CD4-positive, alpha-beta memory T cell (primary cell): Measurements from ENCODE around the gene KRT76. TPM values are rescaled to one million over a fixed set of nuclear protein-coding genes. Genes with fewer than 3 reads are reported as not detected.
A peak's percentile ranks its signal among the peaks of the same experiment; 100 is the strongest.

Experiments used
- CTCF ChIA-PET: fragments of 350-600 bp; sonication (Branson Sonifier 250); formaldehyde crosslinking; loops from one replicate; lab custom pipeline; 2021; ENCODE audit warnings: inconsistent platforms; ENCODE audit not compliant: partially characterized antibody; lab: Charles Lee
- POLR2A ChIA-PET: fragments of 350-600 bp; sonication (Branson Sonifier 250); formaldehyde crosslinking; loops from one replicate; lab custom pipeline; 2021; ENCODE audit not compliant: partially characterized antibody; lab: Charles Lee
- DNase-seq, 5 donors: peaks; one replicate each; pipeline versions ENCODE4 v3.0.0 to v3.0.0-alpha.2; 2020 to 2022; ENCODE audit warnings: mixed read lengths in 1 of 5
- H3K27ac ChIP-seq: one replicate; pipeline ENCODE4 v1.7.0; 2013; ENCODE audit warnings: low read depth, low read length
- H3K27me3 ChIP-seq: 2 replicates; pipeline ENCODE4 v1.7.0; 2013; ENCODE audit warnings: mild to moderate bottlenecking, low read length, moderate library complexity; ENCODE audit not compliant: insufficient read depth
- H3K36me3 ChIP-seq: 2 replicates; pipeline ENCODE4 v1.7.0; 2013; ENCODE audit warnings: mild to moderate bottlenecking, low read length, moderate library complexity; ENCODE audit not compliant: insufficient read depth
- H3K4me1 ChIP-seq: 2 replicates; pipeline ENCODE4 v1.7.0; 2013; ENCODE audit warnings: mild to moderate bottlenecking, low read length, moderate library complexity; ENCODE audit not compliant: insufficient read depth
- H3K4me3 ChIP-seq, 2 donors: one replicate each; pipeline ENCODE4 v1.7.0; 2013; ENCODE audit warnings: low read length in 2 of 2, mild to moderate bottlenecking in 1 of 2
- H3K9me3 ChIP-seq, 2 donors: one replicate each; pipeline ENCODE4 v1.7.0; 2013; ENCODE audit warnings: low read length in 2 of 2, control low read depth in 1 of 2; ENCODE audit not compliant: control insufficient read depth in 1 of 2
- H3K27ac Mint-ChIP-seq, 7 donors: one replicate each; pipeline ENCODE4 v1.8.0; 2020 to 2021; ENCODE audit warnings: mixed read lengths in 7 of 7, mild to moderate bottlenecking in 6 of 7, inconsistent platforms in 3 of 7, moderate library complexity in 3 of 7
- H3K27me3 Mint-ChIP-seq, 2 donors: one replicate each; pipeline ENCODE4 v1.8.0; 2020 to 2021; ENCODE audit warnings: mixed read lengths in 2 of 2
- H3K36me3 Mint-ChIP-seq, 2 donors: one replicate each; pipeline ENCODE4 v1.8.0; 2020 to 2021; ENCODE audit warnings: mixed read lengths in 2 of 2, inconsistent platforms in 1 of 2, mild to moderate bottlenecking in 1 of 2
- H3K4me1 Mint-ChIP-seq, 4 donors: one replicate each; pipeline ENCODE4 v1.8.0; 2020 to 2021; ENCODE audit warnings: mixed read lengths in 4 of 4, mild to moderate bottlenecking in 1 of 4
- H3K4me3 Mint-ChIP-seq, 8 donors: one replicate each; pipeline ENCODE4 v1.8.0; 2020 to 2021; ENCODE audit warnings: mixed read lengths in 8 of 8, mild to moderate bottlenecking in 7 of 8, moderate library complexity in 6 of 8, inconsistent platforms in 3 of 8
- H3K9me3 Mint-ChIP-seq, 8 donors: one replicate each; pipeline ENCODE4 v1.8.0; 2020 to 2021; ENCODE audit warnings: mixed read lengths in 8 of 8, mild to moderate bottlenecking in 5 of 8, inconsistent platforms in 3 of 8, moderate library complexity in 1 of 8
- intact Hi-C: fragments of 100-400 bp; cut with micrococcal nuclease; formaldehyde crosslinking; loops from one replicate; pipeline ENCODE4 v1.15.1; 2023
- polyA plus RNA-seq, 2 donors: library from polyadenylated mRNA; unstranded; fragments of 300-500 nt; fragmentation: Illumina TruSeq; gene quantifications; one replicate each; pipeline ENCODE4 v1.2.3, GENCODE V29; 2021
- total RNA-seq, 2 experiments: library from RNA; stranded (reverse); gene quantifications; one replicate each; pipeline ENCODE4 v1.2.3, GENCODE V29; 2021

KRT76 gene
- total and polyA plus RNA-seq, 4 experiments from 2014 or later, result not detected

GRCh38 chr12:52772188-52772587 is 5.0 kb downstream of the KRT76 start:
- no peaks in the 10 kb centered on the region for H3K36me3 Mint-ChIP-seq
- H3K4me3 ChIP-seq, result no peak overlapping the region
- H3K27me3 Mint-ChIP-seq, result peaks cover 5 to 14% of the 10 kb centered on the region in 2 donors
- H3K36me3 ChIP-seq, result no peaks in the 10 kb centered on the region
- intact Hi-C loops, result no loop called here
- peak overlapping the region in 1 of 7 donors; percentile 15 for H3K27ac Mint-ChIP-seq
- no peaks in the 10 kb centered on the region for H3K9me3 ChIP-seq
- no peaks in the 10 kb centered on the region for H3K9me3 Mint-ChIP-seq
- DNase-seq, result no peak
- POLR2A ChIA-PET, result no interaction called here
- no peaks in the 10 kb centered on the region for H3K4me1 ChIP-seq
- CTCF ChIA-PET, result no interaction called here
- H3K27me3 ChIP-seq, result no peaks in the 10 kb centered on the region
- H3K4me1 Mint-ChIP-seq, result no peaks in the 10 kb centered on the region
- H3K4me3 Mint-ChIP-seq, result no peak overlapping the region
- H3K27ac ChIP-seq, result no peak overlapping the region

- Mint-ChIP-seq H3K27ac (no peak overlapping the region), H3K4me3 (no peak overlapping the region), H3K4me1 (no peaks in the 10 kb centered on the region), H3K27me3 (peaks cover 5 to 16% of the 10 kb centered on the region in 2 donors), H3K36me3 (no peaks in the 10 kb centered on the region), H3K9me3 (no peaks in the 10 kb centered on the region)
- POLR2A ChIA-PET, result no interaction called here
- H3K9me3 ChIP-seq, result no peaks in the 10 kb centered on the region
- no peaks in the 10 kb centered on the region for H3K4me1 ChIP-seq
- H3K36me3 ChIP-seq, result no peaks in the 10 kb centered on the region
- CTCF ChIA-PET, result no interaction called here
- DNase-seq, result no peak
- H3K4me3 ChIP-seq, result no peak overlapping the region
- H3K27me3 ChIP-seq, result no peaks in the 10 kb centered on the region
- intact Hi-C loops, result no loop called here
- no peak overlapping the region for H3K27ac ChIP-seq
These were observed 5.6 kb downstream of the KRT76 start for GRCh38 chr12:52771505-52771904.

DNA sequence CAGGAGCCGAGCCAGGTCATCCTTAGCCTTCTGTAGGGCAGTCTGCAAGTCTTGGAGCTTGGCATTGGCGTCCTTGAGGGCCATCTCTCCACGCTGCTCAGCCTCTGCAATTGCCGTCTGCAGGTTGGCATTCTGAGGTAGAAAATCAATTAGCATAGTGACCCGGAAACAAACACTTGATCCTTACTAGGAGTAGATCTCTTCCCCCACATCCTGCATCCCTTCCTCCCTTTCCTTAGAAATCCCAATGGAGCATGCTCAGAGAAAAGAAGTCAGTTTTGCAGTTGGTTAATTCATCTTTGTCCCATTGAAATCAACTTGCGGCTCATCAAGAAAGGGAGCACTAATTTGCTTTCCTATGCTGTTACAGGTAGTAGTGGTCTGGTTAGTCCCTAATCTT is 6.1 kb downstream of the KRT76 start:
- DNase-seq, result no peak
- Histone ChIP-seq H3K4me3 (no peak overlapping the region), H3K27ac (no peak overlapping the region), H3K9me3 (no peaks in the 10 kb centered on the region), H3K4me1 (no peaks in the 10 kb centered on the region), H3K36me3 (no peaks in the 10 kb centered on the region), H3K27me3 (no peaks in the 10 kb centered on the region)
- ChIA-PET POLR2A (no interaction called here), CTCF (no interaction called here)
- no peaks in the 10 kb centered on the region for H3K36me3 Mint-ChIP-seq
- no peak overlapping the region for H3K27ac Mint-ChIP-seq
- intact Hi-C loops, result no loop called here
- H3K4me1 Mint-ChIP-seq, result no peaks in the 10 kb centered on the region
- no peak overlapping the region for H3K4me3 Mint-ChIP-seq
- H3K9me3 Mint-ChIP-seq, result no peaks in the 10 kb centered on the region
- peaks cover 4 to 20% of the 10 kb centered on the region in 2 donors for H3K27me3 Mint-ChIP-seq

DNA sequence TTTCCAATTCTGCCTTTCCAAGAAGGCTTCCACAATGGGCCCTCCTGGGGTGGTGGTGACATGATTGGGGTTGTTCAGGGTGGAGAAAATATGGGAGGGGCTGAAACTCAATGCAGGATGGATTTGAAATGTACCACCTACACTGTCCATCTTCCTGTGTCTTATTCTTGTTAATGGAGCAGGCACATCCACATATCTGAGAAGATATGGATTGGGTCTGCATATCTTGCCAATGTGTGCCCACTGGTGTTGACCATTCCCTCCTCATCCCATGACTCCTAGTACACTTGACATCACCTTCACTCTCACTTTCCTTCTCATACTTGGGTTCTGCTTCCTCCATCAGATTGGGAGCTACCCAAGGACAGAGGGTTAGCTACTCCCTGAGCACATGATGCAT is 7.2 kb downstream of the KRT76 start:
- POLR2A ChIA-PET, result no interaction called here

DNA sequence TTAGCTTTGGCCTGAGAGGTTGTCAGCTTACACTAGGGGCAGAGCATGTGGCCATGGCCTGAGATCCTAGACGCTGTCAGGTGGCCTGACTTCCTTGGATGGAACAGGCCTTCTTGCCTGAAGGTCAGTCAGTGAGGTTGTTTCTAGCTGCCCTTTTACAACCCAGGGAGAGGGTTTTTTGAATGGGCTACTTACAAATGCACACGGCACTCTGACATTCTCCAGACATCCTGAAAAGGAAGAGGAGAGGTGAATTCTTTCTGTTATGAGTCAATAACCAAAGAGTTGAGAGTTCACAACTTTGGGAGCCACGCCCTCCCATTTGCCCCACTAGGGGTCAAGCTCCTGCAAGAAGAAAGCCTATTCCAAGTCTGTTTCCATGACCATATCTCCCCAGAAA is 7.8 kb downstream of the KRT76 start:
- H3K4me1 Mint-ChIP-seq, result no peaks in the 10 kb centered on the region
- ChIA-PET POLR2A (no interaction called here), CTCF (no interaction called here)
- H3K27ac Mint-ChIP-seq, result no peak overlapping the region
- intact Hi-C loops, result no loop called here
- Histone ChIP-seq H3K4me3 (no peak overlapping the region), H3K9me3 (no peaks in the 10 kb centered on the region), H3K36me3 (no peaks in the 10 kb centered on the region), H3K27ac (no peak overlapping the region), H3K27me3 (no peaks in the 10 kb centered on the region), H3K4me1 (no peaks in the 10 kb centered on the region)
- no peak overlapping the region for H3K4me3 Mint-ChIP-seq
- peaks cover 3 to 24% of the 10 kb centered on the region in 2 donors for H3K27me3 Mint-ChIP-seq
- DNase-seq, result no peak
- H3K36me3 Mint-ChIP-seq, result no peaks in the 10 kb centered on the region
- H3K9me3 Mint-ChIP-seq, result no peaks in the 10 kb centered on the region

More for the DNA sequence above, 7.2 kb downstream of the KRT76 start:
- H3K9me3 Mint-ChIP-seq, result no peaks in the 10 kb centered on the region
- no peaks in the 10 kb centered on the region for H3K36me3 Mint-ChIP-seq
- H3K4me1 ChIP-seq, result no peaks in the 10 kb centered on the region
- no peak overlapping the region for H3K27ac ChIP-seq
- H3K27me3 Mint-ChIP-seq, result peaks cover 3 to 24% of the 10 kb centered on the region in 2 donors
- intact Hi-C loops, result no loop called here
- H3K27ac Mint-ChIP-seq, result no peak overlapping the region
- H3K4me3 Mint-ChIP-seq, result no peak overlapping the region
- H3K4me3 ChIP-seq, result no peak overlapping the region
- no peaks in the 10 kb centered on the region for H3K9me3 ChIP-seq
- CTCF ChIA-PET, result no interaction called here
- H3K27me3 ChIP-seq, result no peaks in the 10 kb centered on the region
- H3K4me1 Mint-ChIP-seq, result no peaks in the 10 kb centered on the region
- H3K36me3 ChIP-seq, result no peaks in the 10 kb centered on the region
- no peak for DNase-seq

- DNase-seq, result no peak
- no peak overlapping the region for H3K4me3 Mint-ChIP-seq
- ChIA-PET POLR2A (no interaction called here), CTCF (no interaction called here)
- H3K9me3 Mint-ChIP-seq, result no peaks in the 10 kb centered on the region
- H3K36me3 Mint-ChIP-seq, result no peaks in the 10 kb centered on the region
- Histone ChIP-seq H3K36me3 (no peaks in the 10 kb centered on the region), H3K9me3 (no peaks in the 10 kb centered on the region), H3K27me3 (no peaks in the 10 kb centered on the region), H3K27ac (no peak overlapping the region), H3K4me1 (no peaks in the 10 kb centered on the region), H3K4me3 (no peak overlapping the region)
- no peak overlapping the region for H3K27ac Mint-ChIP-seq
- intact Hi-C loops, result no loop called here
- peaks cover 3 to 24% of the 10 kb centered on the region in 2 donors for H3K27me3 Mint-ChIP-seq
- H3K4me1 Mint-ChIP-seq, result no peaks in the 10 kb centered on the region
These were observed 8.5 kb downstream of the KRT76 start for GRCh38 chr12:52768479-52769200.

DNA sequence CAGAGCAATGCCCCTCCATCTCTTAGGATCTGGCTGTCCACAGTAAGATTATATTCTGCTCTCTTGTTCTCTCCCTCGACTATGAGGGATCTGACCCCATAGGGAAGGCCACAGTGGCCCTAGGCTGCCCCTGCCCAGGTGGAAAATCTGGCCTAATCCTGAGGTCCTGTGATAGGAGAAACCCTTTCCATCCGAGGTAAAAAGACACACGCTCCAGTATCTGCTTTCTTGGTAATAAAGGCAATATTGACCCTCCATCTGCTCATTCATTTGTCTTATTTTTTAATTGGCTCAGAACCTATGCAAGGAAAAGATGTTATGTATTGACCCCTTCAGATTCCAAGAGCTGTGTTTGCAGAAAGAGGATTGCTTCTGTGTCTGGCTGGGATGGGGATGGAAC is 9.7 kb downstream of the KRT76 start:
- Histone ChIP-seq H3K4me1 (no peaks in the 10 kb centered on the region), H3K27me3 (no peaks in the 10 kb centered on the region), H3K4me3 (no peak overlapping the region), H3K9me3 (no peaks in the 10 kb centered on the region), H3K27ac (no peak overlapping the region), H3K36me3 (no peaks in the 10 kb centered on the region)
- H3K27ac Mint-ChIP-seq, result no peak overlapping the region
- no peak for DNase-seq
- H3K4me1 Mint-ChIP-seq, result no peaks in the 10 kb centered on the region
- intact Hi-C loops, result no loop called here
- peaks cover 0 to 10% (median 4%) of the 10 kb centered on the region in 8 donors for H3K9me3 Mint-ChIP-seq
- H3K27me3 Mint-ChIP-seq, result peaks cover 3 to 20% of the 10 kb centered on the region in 2 donors
- ChIA-PET CTCF (no interaction called here), POLR2A (no interaction called here)
- H3K36me3 Mint-ChIP-seq, result no peaks in the 10 kb centered on the region
- H3K4me3 Mint-ChIP-seq, result no peak overlapping the region
